ENCODE results near the gene RIPOR3. TPM values are rescaled to one million over a fixed set of nuclear protein-coding genes. Genes with fewer than 3 reads are reported as not detected.
A peak's percentile ranks its signal among the peaks of the same experiment; 100 is the strongest.

RIPOR3 gene
- total RNA-seq, 1 experiment from 2014 or later: 0.46 TPM

DNA sequence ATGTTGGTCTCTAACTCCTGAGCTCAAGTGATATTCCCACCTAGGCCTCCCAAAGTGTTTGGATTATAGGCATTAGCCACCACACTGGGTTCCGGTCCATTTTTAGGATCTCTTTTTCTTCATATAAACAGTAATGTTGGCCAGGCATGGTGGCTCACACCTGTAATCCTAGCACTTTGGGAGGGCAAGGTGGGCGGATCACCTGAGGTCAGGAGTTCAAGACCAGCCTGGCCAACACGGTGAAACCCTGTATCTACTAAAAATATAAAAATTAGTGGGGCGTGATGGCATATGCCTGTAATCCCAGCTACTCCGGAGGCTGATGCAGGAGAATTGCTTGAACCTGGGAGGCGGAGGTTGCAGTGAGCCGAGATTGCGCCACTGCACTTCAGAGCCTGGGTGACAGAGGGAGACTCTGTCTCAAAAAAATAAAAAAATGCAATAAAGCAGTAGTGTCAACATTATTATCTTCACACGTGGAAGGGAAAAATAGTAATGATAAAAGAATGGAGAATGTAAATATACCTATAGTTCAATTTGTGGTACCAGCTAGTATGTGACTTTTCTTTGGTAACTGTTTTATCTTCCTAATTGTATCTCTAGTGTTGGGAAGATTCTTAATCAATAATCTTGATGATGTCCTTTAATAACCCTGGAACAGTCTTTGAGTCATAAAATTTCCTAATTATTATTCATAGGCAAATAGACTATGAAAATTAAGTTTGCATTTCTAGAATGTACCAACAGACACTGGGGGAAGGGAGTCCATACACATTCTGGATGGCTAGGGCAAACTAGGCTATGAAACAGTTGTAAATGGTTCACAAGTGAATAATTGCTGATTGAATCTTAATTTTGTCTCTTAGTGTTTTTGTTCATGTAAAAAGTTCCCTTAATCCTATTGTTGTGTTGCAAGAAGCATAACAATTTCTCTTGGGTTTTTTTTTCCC is 43.7 kb upstream of the RIPOR3 start:
- DNase-seq: no peak

More for the DNA sequence above, 43.7 kb upstream of the RIPOR3 start:
- H4K91ac ChIP-seq (ENCODE audit: insufficient read length, low read depth, low read length): no peak overlapping the region
- no peak overlapping the region for H3K56ac ChIP-seq (ENCODE audit: insufficient read length, low read depth, low read length)
- no peak overlapping the region for H2BK15ac ChIP-seq (ENCODE audit: low read depth, low read length)
- no peak overlapping the region for H4K8ac ChIP-seq (replicated peaks; ENCODE audit: insufficient read length, low read depth, low read length)
- H2BK12ac ChIP-seq (ENCODE audit: insufficient read length, low read depth, low read length): no peak overlapping the region
- H2BK20ac ChIP-seq (ENCODE audit: low read depth, low read length, poor library complexity, severe bottlenecking): no peak overlapping the region
- no peak overlapping the region for H3K4ac ChIP-seq (ENCODE audit: low read depth, low read length)
- peaks cover 14% of the 10 kb centered on the region; the same call in 1 of the 2 replicates for H3K79me2 ChIP-seq (ENCODE audit: insufficient read depth, low read length)
- peaks cover 2 to 34% (median 32%) of the 10 kb centered on the region in 3 experiments for H3K36me3 Mint-ChIP-seq (ENCODE audit: insufficient read depth in 1 of 3, low read depth in 3 of 3)
- no peak overlapping the region for H4K5ac ChIP-seq (ENCODE audit: insufficient read length, low read depth, low read length)
- 0 out of 7 replicates have a peak overlapping the region, but pooled peaks of 1 of the 3 experiments have one; percentile 47 for H3K27ac Mint-ChIP-seq
- peaks cover 49 to 55% of the 10 kb centered on the region in 2 experiments for H3K4me1 Mint-ChIP-seq
- H3K14ac ChIP-seq (ENCODE audit: insufficient read depth, low read length): no peak overlapping the region
- peaks cover 7% of the 10 kb centered on the region for H3K23me2 ChIP-seq (ENCODE audit: insufficient read length, low read depth, low read length, poor library complexity, severe bottlenecking)
- H3K27me3 Mint-ChIP-seq (ENCODE audit: low read depth): no peaks in the 10 kb centered on the region; the same call in 1 of the 2 replicates
- no peaks in the 10 kb centered on the region; a peak in 1 of 5 replicates for H3K9me3 Mint-ChIP-seq
- no peaks in the 10 kb centered on the region for H3K79me1 ChIP-seq (ENCODE audit: insufficient read depth, low read depth, low read length, poor library complexity, severe bottlenecking)
- H3K4me2 ChIP-seq (ENCODE audit: insufficient read depth, insufficient read length, low read length): no peak overlapping the region
- no peaks in the 10 kb centered on the region for H3K9me3 ChIP-seq (ENCODE audit: control insufficient read depth, low read depth, low read length)
- no peak overlapping the region for H2AFZ ChIP-seq (ENCODE audit: low read length)
- no peak overlapping the region for H2BK5ac ChIP-seq (ENCODE audit: insufficient read length, low read length)
- WGBS (ENCODE audit: extremely low coverage, insufficient read length, low lambda C conversion rate): no CpG with 5 or more reads among the region's 9 CpGs
- no peak overlapping the region for H2BK120ac ChIP-seq (ENCODE audit: low read depth, low read length, poor library complexity, severe bottlenecking)
- H4K20me1 ChIP-seq (ENCODE audit: control insufficient read depth, insufficient read depth, insufficient read length): no peaks in the 10 kb centered on the region
- H3K18ac ChIP-seq (ENCODE audit: insufficient read length, low read depth, low read length): no peak overlapping the region
- H3K27me3 ChIP-seq (ENCODE audit: insufficient read depth, low read length): no peaks in the 10 kb centered on the region
- peaks cover 6% of the 10 kb centered on the region for H3K4me1 ChIP-seq (ENCODE audit: insufficient read depth, low read length)
- H3K23ac ChIP-seq (ENCODE audit: insufficient read length, low read depth, low read length): no peak overlapping the region
- H3K9ac ChIP-seq (ENCODE audit: extremely low read depth, insufficient read length, low read length): no peak overlapping the region
- no peak overlapping the region for H3T11ph ChIP-seq (ENCODE audit: low read length)
- H3K27ac ChIP-seq (ENCODE audit: insufficient read length, low read depth, low read length): no peak overlapping the region
- no peak for TF ChIP-seq CTCF (conservative IDR thresholded peaks at IDR 0.05)
- H3K4me3 Mint-ChIP-seq: no peak overlapping the region; a peak in 1 of 5 replicates
- no peak overlapping the region for H2AK5ac ChIP-seq (ENCODE audit: insufficient read length, low read length)
